Raji (cell line): ENCODE results near the gene PYROXD2.

ENCODE experiments used
- POLR2A ChIP-seq: IDR thresholded peaks from 2 replicates; pipeline ENCODE4 v1.6.1; 2011; ENCODE audit warnings: low read depth, low read length, control low read depth; ENCODE audit not compliant: insufficient read depth

Gene PYROXD2

DNA sequence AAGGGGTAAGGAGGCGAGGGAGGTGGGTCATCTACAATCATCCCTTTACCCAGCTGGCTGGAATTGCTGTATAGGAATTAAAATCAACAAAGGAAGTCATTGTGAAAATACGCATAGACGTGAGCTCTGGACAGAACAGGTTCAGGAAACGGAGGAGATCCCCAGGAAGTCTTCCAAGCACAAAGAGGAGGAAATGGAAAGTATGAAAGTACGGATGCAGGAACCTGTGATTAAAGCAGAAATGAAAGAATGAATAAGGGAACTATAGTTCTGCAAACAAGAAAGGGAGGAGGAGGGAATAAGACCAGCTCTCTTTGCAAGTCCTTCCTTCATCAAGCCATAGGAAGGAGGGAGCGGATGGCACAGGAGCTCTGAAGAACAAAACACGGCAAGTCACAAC lies 61.8 kb downstream of the PYROXD2 start:
- TF ChIP-seq POLR2A, result no peak

GRCh38 chr10:98351831-98352402 lies 63.1 kb downstream of the PYROXD2 start:
- TF ChIP-seq POLR2A, result no peak

DNA sequence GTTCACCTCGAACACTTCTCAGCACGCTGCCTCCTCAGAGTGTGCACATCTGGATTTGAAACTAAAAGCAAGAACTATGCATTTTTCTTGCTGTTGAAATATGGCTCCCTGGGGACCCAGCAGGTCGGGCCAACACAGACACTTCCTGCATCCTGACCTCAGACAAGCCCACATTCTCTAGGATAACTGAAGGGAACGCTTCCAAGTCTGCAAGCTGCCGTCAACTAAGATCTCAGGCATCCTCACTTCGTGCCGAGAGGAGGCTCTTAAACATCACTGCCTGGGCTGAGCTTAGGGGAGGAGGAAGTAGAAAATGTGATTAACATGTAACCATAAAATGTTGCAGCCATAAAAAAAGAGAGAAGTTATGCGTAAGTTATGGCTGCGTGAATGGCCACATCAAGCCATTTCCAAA lies 65.5 kb downstream of the PYROXD2 start:
- TF ChIP-seq POLR2A, result no peak

DNA sequence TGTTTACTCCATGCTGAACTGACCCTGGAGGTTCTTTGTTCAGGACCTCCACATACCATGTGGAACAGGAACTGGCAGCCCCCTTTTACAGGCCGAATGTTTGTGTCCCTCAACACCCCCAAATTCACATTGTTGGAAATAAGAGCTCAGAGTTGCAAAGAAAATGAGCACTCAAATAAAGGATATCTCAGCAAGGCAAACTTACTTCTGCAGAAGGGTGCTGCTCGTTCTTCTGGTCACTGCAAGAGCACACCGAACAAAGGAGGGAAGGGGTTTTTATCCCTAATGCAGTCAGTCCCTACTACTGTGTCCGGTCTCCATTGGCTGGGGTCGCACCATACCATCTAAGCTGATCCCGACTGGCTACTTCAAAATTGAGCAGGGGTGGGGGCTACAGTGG lies 68.1 kb downstream of the PYROXD2 start:
- TF ChIP-seq POLR2A, result no peak

GRCh38 chr10:98344589-98345038 lies 70.4 kb downstream of the PYROXD2 start:
- no peak for TF ChIP-seq POLR2A

- TF ChIP-seq POLR2A, result no peak
Observed at GRCh38 chr10:98340940-98341310, 74.1 kb downstream of the PYROXD2 start.

- no peak for TF ChIP-seq POLR2A
Observed at GRCh38 chr10:98340261-98340939, 74.6 kb downstream of the PYROXD2 start.

- no peak for TF ChIP-seq POLR2A
Observed at GRCh38 chr10:98339799-98340198, 75.2 kb downstream of the PYROXD2 start.

GRCh38 chr10:98338896-98339295 lies 76.1 kb downstream of the PYROXD2 start:
- no peak for TF ChIP-seq POLR2A

- no peak for TF ChIP-seq POLR2A
Observed at GRCh38 chr10:98338318-98338717, 76.7 kb downstream of the PYROXD2 start.

DNA sequence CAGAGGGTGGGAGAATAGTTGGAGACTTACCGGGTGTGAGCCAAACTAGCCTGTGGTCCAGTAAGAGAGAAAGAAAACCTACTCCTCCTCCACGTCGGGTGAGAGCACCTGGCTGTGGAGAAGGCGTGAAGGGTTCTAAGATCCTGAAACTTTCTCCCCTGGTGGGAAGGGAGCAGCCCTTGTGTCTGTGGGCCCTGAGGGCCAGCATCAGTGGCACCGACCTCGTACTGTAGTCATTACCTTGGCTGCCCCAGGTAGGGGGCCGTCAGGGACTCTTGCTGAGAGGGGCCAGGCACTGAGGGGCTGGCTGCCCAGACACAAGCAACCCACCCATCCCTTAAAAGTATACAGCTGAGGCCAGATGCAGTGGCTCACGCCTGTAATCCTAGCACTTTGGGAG lies 77.5 kb downstream of the PYROXD2 start:
- no peak for TF ChIP-seq POLR2A
